COLO668 (cell line): ENCODE results near the gene DNTTIP2.
"Not testable (repeated sequence)": the region's sequence is repeated elsewhere in the genome, so short reads cannot be mapped to it uniquely, and the experiment has no call there.

ENCODE experiments used
- DNase-seq: peaks from one replicate; lab custom pipeline; 2025; ENCODE audit not compliant: unreplicated experiment; lab: John Stamatoyannopoulos, UW

Gene DNTTIP2

GRCh38 chr1:93876244-93876643 is 2.8 kb downstream of the DNTTIP2 start:
- DNase-seq = no peak

GRCh38 chr1:93874025-93874651 is 4.9 kb downstream of the DNTTIP2 start:
- DNase-seq = no peak

- no peak for DNase-seq
Measured at GRCh38 chr1:93871366-93871765, 7.6 kb downstream of the DNTTIP2 start.

- DNase-seq = no peak
Measured at GRCh38 chr1:93869653-93870052, 9.4 kb downstream of the DNTTIP2 start.

- not testable (repeated sequence) for DNase-seq
Measured at GRCh38 chr1:93868492-93868891, 10.5 kb downstream of the DNTTIP2 start.

- DNase-seq = no peak
Measured at GRCh38 chr1:93865253-93865652, 13.8 kb downstream of the DNTTIP2 start.

GRCh38 chr1:93864175-93864574 is 14.8 kb downstream of the DNTTIP2 start:
- no peak for DNase-seq

GRCh38 chr1:93857653-93858052 is 21.4 kb downstream of the DNTTIP2 start:
- not testable (repeated sequence) for DNase-seq

- DNase-seq = not testable (repeated sequence)
Measured at GRCh38 chr1:93855983-93856382, 23.0 kb downstream of the DNTTIP2 start.

- DNase-seq = no peak
Measured at GRCh38 chr1:93853940-93854339, 25.1 kb downstream of the DNTTIP2 start.

GRCh38 chr1:93851878-93852277 is 27.1 kb downstream of the DNTTIP2 start:
- no peak for DNase-seq

- no peak for DNase-seq
Measured at GRCh38 chr1:93851327-93851712, 27.7 kb downstream of the DNTTIP2 start.

- DNase-seq = peak; percentile 61
Measured at GRCh38 chr1:93850687-93851326, 28.2 kb downstream of the DNTTIP2 start.

GRCh38 chr1:93848350-93848883 is 30.6 kb downstream of the DNTTIP2 start:
- DNase-seq = no peak

- DNase-seq = peak; percentile 77
Measured at GRCh38 chr1:93847811-93848288, 31.2 kb downstream of the DNTTIP2 start.

- peak; percentile 94 for DNase-seq
Measured at GRCh38 chr1:93846992-93847810, 31.8 kb downstream of the DNTTIP2 start.

- DNase-seq = peak; percentile 95
Measured at GRCh38 chr1:93846206-93846991, 32.6 kb downstream of the DNTTIP2 start.

- DNase-seq = no peak
Measured at GRCh38 chr1:93845538-93846205, 33.3 kb downstream of the DNTTIP2 start.

GRCh38 chr1:93844262-93845045 is 34.6 kb downstream of the DNTTIP2 start:
- peak; percentile 46 for DNase-seq
